ENCODE data around the gene PTPRZ1.

Gene PTPRZ1

DNA sequence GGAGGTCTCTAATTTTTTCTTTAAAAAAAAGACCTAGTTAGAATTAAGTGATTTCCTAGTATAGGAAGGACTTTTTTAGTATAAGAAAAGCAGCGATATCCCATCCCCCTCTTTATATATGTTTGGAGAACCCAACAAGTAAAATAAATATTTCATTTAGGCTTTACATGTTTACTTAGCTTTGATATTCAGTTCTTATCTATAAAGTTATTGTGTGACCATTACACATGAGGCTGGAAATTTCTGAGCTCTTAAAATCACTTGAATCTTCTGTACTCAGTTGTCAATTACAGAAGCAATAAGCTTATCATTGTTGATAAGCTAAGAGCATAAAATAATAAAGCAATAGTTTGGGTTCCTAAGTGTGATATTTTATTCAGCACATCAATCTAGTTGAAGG, 181.4 kb downstream of the PTPRZ1 start:
- DNase-seq (ENCODE audit: low read depth in 2 of 2) = no peak

DNA sequence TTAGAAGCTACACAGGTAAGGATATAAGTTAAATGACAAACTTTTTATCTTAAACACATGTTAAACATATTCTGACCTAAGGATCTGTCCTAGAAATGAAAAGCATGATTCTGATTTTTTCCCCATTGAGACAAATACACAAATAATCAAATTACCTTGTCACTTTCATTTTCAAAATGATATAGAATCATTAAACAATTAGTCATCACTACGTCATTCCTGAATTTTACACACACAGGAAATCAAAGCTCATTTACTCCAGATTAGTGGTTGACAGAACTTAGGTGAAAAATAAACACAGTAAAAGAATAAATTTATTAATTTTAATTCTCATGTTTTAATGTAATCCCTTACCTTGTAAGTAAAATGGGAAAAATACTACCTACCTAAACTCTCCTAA, 182.1 kb downstream of the PTPRZ1 start:
- DNase-seq (ENCODE audit: low read depth in 2 of 2) = no peak

DNA sequence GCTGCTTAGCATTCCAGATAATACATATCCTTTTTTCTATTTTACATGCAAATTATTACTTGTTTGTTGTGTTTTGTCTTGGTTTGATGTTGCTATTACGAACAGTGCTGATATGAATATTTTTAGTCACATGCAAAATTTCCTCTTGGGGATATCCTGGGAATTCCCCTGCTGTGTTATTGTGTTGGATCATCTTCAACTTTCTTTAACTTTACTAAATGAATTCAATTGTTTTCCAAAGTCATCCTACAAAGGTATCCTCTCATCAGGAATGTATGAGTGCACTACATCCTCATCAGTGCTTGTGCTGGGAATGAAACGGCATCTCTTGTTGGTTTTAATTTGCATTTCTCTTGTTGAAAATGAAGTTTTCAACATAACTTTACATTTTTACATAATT, 184.0 kb downstream of the PTPRZ1 start:
- DNase-seq (ENCODE audit: low read depth in 2 of 2) = no peak

DNA sequence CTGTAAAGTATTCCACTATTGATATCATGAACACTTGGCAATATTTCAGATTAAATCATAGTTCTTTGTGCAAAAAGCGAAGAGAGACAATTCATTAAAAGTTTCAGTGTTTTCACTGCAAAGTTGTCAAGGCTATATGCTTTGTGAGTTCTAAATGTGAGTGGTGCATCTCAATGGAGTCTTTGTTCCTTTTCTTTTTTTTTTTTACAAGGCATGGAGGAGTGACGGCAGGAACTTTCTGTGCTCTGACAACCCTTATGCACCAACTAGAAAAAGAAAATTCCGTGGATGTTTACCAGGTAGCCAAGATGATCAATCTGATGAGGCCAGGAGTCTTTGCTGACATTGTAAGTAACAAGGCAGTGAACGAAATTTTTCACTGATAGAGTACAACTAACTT, 186.6 kb downstream of the PTPRZ1 start:
- no peak for DNase-seq (ENCODE audit: low read depth in 2 of 2)

DNA sequence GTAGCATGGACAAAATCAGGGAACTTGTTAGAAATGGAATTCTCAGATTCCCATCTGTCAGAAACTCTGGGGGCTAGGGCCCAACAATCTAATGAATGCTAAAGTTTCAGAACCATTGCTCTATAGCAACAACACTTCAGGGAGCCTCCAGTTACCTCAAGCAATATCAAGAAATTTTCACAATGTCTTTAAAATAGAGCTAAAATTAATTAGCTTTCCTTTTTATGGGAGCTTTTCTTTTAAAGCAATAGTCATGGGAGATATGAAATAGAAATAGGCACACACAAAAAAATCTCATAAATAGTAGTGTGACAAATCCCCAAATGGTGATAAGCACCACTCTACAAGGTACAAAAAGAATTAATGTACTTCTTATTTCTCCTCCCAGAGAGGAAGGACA, 190.2 kb downstream of the PTPRZ1 start:
- DNase-seq (ENCODE audit: low read depth in 2 of 2) = no peak

DNA sequence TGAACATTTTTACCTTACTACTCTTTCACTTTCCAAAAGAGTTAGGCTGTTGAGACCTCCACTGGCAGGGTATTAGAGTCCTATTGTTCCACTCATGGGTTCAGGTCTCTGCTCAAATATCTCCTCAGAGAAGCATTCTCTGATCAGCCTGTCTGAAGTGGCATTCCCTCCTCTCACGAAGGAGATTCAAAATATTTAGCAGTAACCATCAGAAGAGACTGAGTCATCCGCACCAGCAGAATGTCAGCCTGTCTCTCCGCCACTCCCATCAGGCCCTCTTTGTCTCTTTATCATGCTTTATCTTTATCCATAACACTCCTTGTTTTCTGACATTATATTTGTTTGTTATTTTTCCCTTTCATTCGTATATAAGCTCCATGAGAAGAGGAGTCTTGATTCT, 192.0 kb downstream of the PTPRZ1 start:
- DNase-seq (ENCODE audit: low read depth in 2 of 2) = no peak

DNA sequence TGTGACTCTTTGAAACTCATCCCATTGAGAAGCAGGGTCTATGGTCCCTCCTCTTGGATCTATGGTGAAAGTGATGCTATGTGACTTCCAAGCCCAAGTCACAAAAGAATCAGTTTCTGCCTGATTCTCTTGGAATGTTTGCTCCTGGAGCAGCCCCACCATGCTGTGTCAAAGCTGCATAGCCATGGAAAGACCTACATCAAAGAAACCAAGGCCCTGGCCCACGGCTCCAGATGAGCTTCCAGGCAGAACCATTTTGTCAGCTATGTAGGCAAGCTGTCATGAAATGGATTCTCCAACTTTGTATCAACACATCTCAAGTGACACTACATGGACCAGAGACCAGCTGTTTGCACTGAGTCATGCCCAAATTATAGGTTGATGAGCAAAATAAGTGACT, 194.1 kb downstream of the PTPRZ1 start:
- DNase-seq (ENCODE audit: low read depth in 2 of 2) = no peak

DNA sequence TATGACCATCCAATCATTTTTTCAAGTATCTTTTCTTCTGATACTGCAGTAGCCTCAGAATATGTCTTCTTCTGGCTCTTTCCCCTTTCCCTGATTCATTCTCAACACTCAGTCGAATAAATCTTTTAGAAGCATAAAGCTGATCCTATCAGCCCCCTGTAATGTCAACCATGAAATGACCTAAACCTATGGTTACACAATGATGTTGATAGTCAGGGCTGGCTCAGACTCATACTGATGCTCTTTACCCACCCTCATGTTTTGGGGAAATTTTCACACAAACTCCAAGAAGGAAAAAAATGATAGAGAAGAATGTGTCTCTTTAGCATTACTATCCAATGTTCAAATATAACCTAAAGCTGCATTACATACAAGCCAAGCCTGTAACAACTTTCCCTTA, 195.1 kb downstream of the PTPRZ1 start:
- no peak for DNase-seq (ENCODE audit: low read depth in 2 of 2)

DNA sequence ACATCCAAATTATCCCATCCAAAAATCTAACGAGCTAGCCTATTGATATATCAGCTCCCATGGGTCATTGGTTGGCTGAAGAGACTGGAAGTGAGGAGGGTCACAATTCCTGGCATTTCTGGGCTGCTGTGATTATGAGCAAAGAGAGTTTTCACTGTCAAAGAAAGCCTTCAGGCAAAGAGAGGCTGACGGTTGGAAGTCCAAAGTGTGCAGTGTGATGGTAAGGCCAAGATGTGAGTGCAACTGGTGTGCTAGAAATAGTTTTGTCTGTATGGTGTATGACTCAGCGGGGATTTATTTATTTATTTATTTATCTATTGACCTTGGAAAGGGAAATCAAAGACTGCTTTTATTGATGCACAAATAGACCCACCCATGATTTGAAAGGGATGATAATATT, 196.0 kb downstream of the PTPRZ1 start:
- no peak for DNase-seq (ENCODE audit: low read depth in 2 of 2)

DNA sequence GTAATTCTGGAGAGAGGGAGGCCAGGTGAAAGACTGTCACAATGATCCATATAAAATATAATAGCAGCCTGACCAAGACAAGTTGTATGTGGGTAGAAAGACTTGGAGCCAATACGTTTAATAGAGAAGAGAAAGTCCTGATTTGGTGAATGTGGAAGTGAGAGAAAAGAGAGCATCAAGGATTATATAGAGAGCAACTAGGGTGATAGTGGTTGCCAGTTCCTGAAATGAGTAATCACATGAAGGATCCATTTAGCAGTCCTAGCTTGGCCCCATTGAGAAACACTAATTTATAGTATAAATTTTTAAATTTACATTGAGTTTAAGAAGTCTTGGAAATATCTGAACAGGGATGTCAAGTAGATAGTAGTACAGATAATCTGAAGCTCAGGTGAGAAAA, 197.1 kb downstream of the PTPRZ1 start:
- DNase-seq (ENCODE audit: low read depth in 2 of 2) = no peak

DNA sequence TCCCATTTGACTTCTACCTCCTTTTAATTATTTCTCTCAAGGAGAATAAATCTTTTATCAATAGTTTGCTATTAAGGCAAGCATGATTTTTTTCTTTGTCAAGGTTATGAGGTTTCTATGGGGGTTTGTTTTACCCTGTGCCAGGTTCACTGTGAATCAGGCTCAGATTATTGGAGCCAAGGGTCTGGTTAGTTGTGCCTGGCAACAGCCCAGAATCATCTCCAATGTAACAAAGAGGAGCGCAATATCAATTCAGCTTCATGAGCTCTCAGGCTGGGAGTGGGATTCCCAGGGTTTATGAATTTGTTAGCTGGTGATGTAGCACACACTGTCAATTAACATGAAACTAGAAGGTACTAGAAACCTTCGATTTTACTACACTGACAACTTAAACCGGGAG, 197.9 kb downstream of the PTPRZ1 start:
- no peak for DNase-seq (ENCODE audit: low read depth in 2 of 2)

DNA sequence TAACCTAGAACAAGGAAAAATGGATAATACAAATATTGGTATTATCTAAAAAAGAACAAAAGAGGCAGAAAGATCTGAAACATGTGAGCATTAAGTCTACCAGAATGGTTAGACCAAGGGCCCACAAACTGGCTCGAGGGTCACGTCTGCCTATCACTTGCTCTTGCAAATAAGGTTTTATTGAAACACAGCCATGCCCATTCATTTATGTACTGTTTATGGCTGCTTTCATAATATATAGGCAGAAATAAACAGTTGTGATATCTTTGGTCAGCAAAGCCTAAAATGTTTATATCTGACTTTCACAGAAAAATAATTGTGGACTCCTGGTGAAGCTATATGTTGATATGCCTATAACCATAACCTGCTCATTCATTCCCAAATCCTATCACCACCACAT, 199.3 kb downstream of the PTPRZ1 start:
- DNase-seq (ENCODE audit: low read depth in 2 of 2) = no peak

DNA sequence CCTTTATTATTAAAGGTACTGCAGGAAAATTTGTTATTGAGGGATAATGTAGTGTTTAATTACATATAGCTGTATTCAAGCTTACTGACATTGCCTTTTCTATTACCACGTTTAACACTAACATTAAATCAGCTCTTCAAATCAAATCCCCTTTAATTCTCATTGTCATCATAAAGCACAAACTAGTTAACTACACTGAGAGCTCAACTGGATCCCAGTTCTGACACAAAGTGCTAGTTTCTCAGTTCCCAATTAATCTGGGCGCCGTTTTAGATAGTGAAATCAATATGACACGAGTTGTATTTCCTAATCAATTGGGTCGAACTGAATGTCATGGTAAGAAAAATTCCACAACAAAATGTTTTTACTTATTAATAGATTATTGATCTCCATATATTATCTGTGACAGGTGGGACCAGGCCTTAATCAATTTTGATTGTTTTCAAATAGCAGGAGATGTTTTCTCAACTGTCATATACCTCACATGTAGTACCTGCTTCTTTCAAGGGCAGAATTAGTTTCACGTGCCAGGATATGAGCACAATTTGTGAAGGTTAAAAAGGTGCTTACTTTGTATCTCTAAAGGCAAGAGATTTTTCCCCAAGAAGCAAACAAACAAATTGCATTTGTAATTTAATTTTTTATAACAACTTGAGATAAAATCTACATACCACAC, 200.1 kb downstream of the PTPRZ1 start:
- DNase-seq (ENCODE audit: low read depth in 2 of 2) = no peak

DNA sequence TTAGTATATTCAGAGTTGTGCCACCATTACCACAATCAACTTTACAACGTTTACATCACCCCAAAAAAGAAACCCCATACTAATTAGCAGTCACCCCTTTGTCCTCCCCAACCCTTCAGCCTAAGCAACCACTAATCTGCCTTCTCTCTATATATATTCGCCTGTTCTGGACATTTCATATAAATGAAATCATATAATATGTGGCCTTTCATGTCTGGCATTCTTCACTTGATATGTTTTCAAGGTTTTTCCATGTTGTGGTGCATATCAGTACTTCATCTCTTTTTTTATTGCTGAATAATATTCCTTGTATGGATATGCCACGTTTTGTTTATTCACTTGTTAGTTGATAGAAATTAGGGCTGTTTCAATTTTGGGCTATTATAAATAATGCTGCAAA, 200.7 kb downstream of the PTPRZ1 start:
- no peak for DNase-seq (ENCODE audit: low read depth in 2 of 2)

DNA sequence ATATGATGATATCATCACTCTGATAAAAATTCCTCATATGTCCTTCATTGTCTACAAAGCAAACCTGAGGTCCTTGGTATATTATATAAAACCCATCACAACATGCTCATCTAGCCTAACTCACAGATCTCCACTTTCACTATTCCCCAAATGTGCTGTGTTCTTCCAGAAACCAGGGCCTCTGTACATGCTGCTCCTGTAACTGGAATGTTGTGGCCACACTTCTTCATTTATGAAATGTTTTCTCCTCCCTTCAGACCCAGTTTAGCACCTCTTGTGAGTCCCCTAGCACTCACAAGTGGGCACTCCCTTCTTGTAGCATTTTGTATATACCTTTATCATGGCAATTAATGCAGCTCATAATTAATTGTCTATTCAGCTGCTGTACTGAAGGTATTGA, 209.2 kb downstream of the PTPRZ1 start:
- DNase-seq (ENCODE audit: low read depth in 2 of 2) = no peak

DNA sequence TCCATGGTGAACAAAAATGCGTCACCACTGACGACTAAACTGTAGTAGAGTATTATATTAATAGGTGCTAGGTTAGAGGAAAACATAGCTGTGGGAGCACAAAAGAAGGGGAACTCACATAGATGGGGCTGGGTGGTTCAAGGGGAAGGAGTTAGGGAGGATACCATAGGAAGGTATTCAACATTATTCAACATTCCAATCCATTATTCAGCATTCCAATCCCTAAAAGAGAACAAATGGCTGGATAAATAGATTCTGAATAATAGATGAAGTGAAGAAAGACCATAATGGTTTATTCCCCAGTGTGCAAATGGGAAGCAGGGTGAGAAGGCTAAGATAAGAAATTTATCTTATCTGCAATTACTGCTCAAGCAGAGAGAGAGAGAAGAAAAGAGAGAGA, 209.7 kb downstream of the PTPRZ1 start:
- no peak for DNase-seq (ENCODE audit: low read depth in 2 of 2)

DNA sequence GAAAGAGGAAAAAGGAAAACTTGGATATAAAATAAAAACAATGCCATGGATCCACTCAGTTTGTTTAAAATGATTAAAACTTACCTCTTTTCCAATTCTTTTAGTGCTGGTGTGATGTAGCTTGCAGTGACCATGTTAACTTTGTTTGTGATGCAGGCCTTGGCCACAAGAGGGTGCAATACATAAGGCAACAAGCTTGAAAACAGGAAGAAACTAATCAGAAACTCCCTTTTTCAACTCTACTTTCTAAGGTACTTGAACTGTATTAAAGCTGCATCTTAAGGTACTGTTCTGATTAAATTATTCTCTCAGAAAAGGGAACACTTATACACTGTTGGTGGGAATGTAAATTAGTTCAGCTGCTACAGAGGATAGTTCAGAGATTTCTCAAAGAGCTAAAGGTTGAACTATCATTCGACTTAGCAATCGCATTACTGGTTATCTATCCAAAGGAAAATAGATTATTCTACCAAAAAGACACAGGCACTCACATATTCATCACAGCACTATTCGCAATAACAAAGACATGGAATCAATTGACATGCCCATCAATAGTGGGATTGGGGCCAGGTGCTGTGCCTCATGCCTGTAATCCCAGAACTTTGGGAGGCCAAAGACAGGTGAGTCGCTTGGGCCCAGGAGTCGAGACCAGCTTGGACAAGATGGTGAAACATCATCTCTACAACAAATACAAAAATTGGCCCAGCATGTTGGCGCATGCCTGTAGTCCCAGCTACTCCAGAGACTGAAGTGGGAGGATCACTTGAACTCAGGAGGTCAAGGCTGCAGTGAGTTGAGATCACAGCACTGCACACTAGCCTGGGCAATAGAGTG, 220.2 kb downstream of the PTPRZ1 start:
- DNase-seq (ENCODE audit: low read depth in 2 of 2) = peak in 1 of 2 donors; percentile 5

DNA sequence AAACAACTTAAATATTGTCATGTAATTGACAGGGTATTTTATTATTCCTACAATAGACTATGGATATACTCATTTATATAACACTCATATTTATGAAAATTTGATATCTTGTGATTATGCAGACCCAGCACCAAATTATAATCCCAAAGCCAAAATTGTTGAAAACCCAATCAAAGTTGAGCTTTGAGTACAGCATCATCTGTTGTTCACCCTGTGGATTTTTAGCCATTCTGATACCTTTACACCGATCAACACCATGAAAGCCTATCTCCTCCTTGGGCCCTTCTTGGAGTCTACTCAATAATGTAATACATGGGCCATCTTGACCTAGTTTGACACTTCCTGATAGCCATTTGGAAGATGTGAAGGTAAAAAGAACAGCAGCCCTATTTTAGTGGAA, 221.6 kb downstream of the PTPRZ1 start:
- DNase-seq (ENCODE audit: low read depth in 2 of 2) = no peak

DNA sequence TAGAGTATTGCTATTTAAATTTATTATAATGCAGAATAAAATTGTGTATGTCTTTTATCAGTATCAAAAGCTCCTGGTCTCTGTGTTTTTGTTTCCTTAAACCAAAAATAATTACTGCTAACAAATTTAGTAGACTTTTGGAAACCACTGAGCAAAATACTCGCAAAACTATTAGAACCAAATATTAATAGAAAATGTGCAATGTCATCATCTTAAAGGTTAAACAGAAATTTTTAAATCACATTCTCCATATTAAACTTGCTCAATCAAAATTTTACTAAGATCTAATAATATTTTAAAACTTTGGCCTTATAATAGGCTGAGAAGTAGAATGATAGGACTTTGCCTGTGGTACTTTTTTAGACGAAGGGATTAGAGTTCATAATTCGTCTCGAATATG, 222.7 kb downstream of the PTPRZ1 start:
- DNase-seq (ENCODE audit: low read depth in 2 of 2) = no peak

DNA sequence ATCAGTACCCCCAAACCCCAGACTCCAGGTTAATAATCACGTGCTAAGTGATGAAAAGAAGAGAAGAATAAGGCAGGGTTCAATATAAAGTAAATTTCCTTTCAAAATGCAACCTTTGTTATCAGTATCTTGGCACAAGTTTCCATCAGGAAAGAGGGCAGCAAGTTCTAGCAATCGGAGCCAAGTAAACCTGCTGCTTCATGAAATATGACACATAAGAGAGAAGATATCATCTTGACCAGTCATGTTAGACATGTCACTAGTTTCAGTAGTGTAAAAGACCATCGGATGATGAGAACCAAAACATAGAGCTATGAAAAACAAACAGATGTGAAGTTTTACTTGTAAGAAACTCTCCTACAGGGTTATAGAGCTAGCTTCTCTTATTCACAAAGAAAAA, 227.1 kb downstream of the PTPRZ1 start:
- no peak for DNase-seq (ENCODE audit: low read depth in 2 of 2)

DNA sequence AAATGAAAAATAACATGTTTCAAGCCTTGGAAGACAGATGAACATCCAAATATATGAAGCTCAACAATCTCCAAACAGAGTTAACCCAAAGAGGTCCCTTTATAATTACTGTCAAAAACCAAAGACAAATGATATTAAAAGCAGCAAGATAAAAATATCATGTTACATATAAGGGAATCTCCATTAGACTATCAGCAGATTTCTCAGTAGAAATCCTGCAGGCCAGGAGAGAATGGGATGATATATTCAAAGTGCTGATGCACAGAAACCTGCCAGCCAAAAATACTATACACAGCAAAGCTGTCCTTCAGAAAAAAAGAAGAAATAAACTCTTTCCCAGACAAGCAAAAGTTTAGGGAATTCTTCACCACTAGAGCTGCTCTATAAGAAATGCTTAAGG, 230.1 kb downstream of the PTPRZ1 start:
- DNase-seq (ENCODE audit: low read depth in 2 of 2) = no peak

All from stimulated activated CD8-positive, alpha-beta memory T cell treated with anti-CD3 and anti-CD28 coated beads, Interleukin-15, amount 100 ng/mL, for 4 hours (primary cell).